ENCODE measurements around the gene MEX3D. TPM values are rescaled to one million over a fixed set of nuclear protein-coding genes. Genes with fewer than 3 reads are reported as not detected.

Gene MEX3D
- polyA plus RNA-seq, 1 donor (not counting 4 experiments of a cell fraction or from before 2014, with no cell fraction given), result 3.9 TPM

- no peaks in the 10 kb centered on the region for H3K9me1 ChIP-seq (ENCODE audit: control insufficient read depth, extremely low read depth, insufficient read depth, low read length)
- H3K79me2 ChIP-seq (ENCODE audit: control insufficient read depth, insufficient read depth, low read length), result no peaks in the 10 kb centered on the region
- dilution Hi-C loops (cut with MboI; ENCODE audit: extremely low pct_ligation_motif_present, low sequenced_read_pairs), result no loop called here
- no peaks in the 10 kb centered on the region for H4K20me1 ChIP-seq (ENCODE audit: control insufficient read depth, extremely low read depth, insufficient read depth, low read length)
- peaks cover 13% of the 10 kb centered on the region for H3K4me1 ChIP-seq (ENCODE audit: control insufficient read depth, extremely low read depth, insufficient read depth, low read length)
- no peak overlapping the region for H2AFZ ChIP-seq (ENCODE audit: control insufficient read depth, low read length)
- H3K4me3 ChIP-seq (ENCODE audit: control insufficient read depth in 2 of 3, extremely low read depth in 1 of 3, insufficient read depth in 2 of 3, low read depth in 1 of 3, low read length in 3 of 3), result no peak overlapping the region
- no peak overlapping the region for H3K27ac ChIP-seq (ENCODE audit: control insufficient read depth, insufficient read depth, low read length)
- H3K4me2 ChIP-seq (ENCODE audit: control insufficient read depth, extremely low read depth, insufficient read depth, low read depth, low read length), result no peak overlapping the region
- H3K27me3 ChIP-seq (ENCODE audit: control insufficient read depth, extremely low read depth, insufficient read depth, low read length), result no peaks in the 10 kb centered on the region
- TF ChIP-seq EZH2 (IDR thresholded peaks at IDR 0.05; ENCODE audit: low read length), result no peak
- TF ChIP-seq CTCF (optimal IDR thresholded peaks at IDR 0.05 in 1 of 3, IDR thresholded peaks at IDR 0.05 in 1 of 3, conservative IDR thresholded peaks at IDR 0.05 in 1 of 3; ENCODE audit: extremely low read depth in 1 of 3, insufficient read depth in 2 of 3, low read length in 3 of 3), result no peak
- no peak overlapping the region for H3K9ac ChIP-seq (ENCODE audit: control insufficient read depth, extremely low read depth, insufficient read depth, low read length)
- H3K36me3 ChIP-seq (ENCODE audit: control insufficient read depth in 2 of 2, extremely low read depth in 1 of 2, insufficient read depth in 2 of 2, low read length in 2 of 2), result peaks cover 0 to 2% of the 10 kb centered on the region in 2 experiments
- H3K9me3 ChIP-seq (ENCODE audit: control insufficient read depth, low read depth, low read length), result no peaks in the 10 kb centered on the region
- FAIRE-seq, result no peak
- DNase-seq (ENCODE audit: low read depth, low spot score), result no peak
These were observed 57.3 kb downstream of the MEX3D start for GRCh38 chr19:1510807-1511206.

GRCh38 chr19:1510442-1510806, 57.7 kb downstream of the MEX3D start:
- H3K4me3 ChIP-seq (ENCODE audit: control insufficient read depth in 2 of 3, extremely low read depth in 1 of 3, insufficient read depth in 2 of 3, low read depth in 1 of 3, low read length in 3 of 3), result no peak overlapping the region
- H3K27me3 ChIP-seq (ENCODE audit: control insufficient read depth, extremely low read depth, insufficient read depth, low read length), result no peaks in the 10 kb centered on the region
- dilution Hi-C loops (cut with MboI; ENCODE audit: extremely low pct_ligation_motif_present, low sequenced_read_pairs), result no loop called here
- no peaks in the 10 kb centered on the region for H3K9me1 ChIP-seq (ENCODE audit: control insufficient read depth, extremely low read depth, insufficient read depth, low read length)
- TF ChIP-seq EZH2 (IDR thresholded peaks at IDR 0.05; ENCODE audit: low read length), result no peak
- TF ChIP-seq CTCF (optimal IDR thresholded peaks at IDR 0.05 in 1 of 3, IDR thresholded peaks at IDR 0.05 in 1 of 3, conservative IDR thresholded peaks at IDR 0.05 in 1 of 3; ENCODE audit: extremely low read depth in 1 of 3, insufficient read depth in 2 of 3, low read length in 3 of 3), result no peak
- no peak overlapping the region for H2AFZ ChIP-seq (ENCODE audit: control insufficient read depth, low read length)
- H4K20me1 ChIP-seq (ENCODE audit: control insufficient read depth, extremely low read depth, insufficient read depth, low read length), result no peaks in the 10 kb centered on the region
- no peak for FAIRE-seq
- H3K4me2 ChIP-seq (ENCODE audit: control insufficient read depth, extremely low read depth, insufficient read depth, low read depth, low read length), result no peak overlapping the region
- H3K79me2 ChIP-seq (ENCODE audit: control insufficient read depth, insufficient read depth, low read length), result no peaks in the 10 kb centered on the region
- peaks cover 13% of the 10 kb centered on the region for H3K4me1 ChIP-seq (ENCODE audit: control insufficient read depth, extremely low read depth, insufficient read depth, low read length)
- H3K9me3 ChIP-seq (ENCODE audit: control insufficient read depth, low read depth, low read length), result no peaks in the 10 kb centered on the region
- H3K27ac ChIP-seq (ENCODE audit: control insufficient read depth, insufficient read depth, low read length), result no peak overlapping the region
- H3K9ac ChIP-seq (ENCODE audit: control insufficient read depth, extremely low read depth, insufficient read depth, low read length), result no peak overlapping the region
- no peak for DNase-seq (ENCODE audit: low read depth, low spot score)
- H3K36me3 ChIP-seq (ENCODE audit: control insufficient read depth in 2 of 2, extremely low read depth in 1 of 2, insufficient read depth in 2 of 2, low read length in 2 of 2), result peaks cover 0 to 3% of the 10 kb centered on the region in 2 experiments

Measured in keratinocyte (primary cell).